GM18867 (cell line): ENCODE data around the gene FLT4.

Experiments
- ATAC-seq: cut with Tn5 transposase; IDR thresholded peaks from one replicate; pipeline ENCODE4 v1.9.1; 2021; ENCODE audit warnings: mild to moderate bottlenecking, moderate library complexity; ENCODE audit not compliant: unreplicated experiment

The FLT4 gene

GRCh38 chr5:180627386-180628120 lies 21.8 kb downstream of the FLT4 start:
- no peak for ATAC-seq

DNA sequence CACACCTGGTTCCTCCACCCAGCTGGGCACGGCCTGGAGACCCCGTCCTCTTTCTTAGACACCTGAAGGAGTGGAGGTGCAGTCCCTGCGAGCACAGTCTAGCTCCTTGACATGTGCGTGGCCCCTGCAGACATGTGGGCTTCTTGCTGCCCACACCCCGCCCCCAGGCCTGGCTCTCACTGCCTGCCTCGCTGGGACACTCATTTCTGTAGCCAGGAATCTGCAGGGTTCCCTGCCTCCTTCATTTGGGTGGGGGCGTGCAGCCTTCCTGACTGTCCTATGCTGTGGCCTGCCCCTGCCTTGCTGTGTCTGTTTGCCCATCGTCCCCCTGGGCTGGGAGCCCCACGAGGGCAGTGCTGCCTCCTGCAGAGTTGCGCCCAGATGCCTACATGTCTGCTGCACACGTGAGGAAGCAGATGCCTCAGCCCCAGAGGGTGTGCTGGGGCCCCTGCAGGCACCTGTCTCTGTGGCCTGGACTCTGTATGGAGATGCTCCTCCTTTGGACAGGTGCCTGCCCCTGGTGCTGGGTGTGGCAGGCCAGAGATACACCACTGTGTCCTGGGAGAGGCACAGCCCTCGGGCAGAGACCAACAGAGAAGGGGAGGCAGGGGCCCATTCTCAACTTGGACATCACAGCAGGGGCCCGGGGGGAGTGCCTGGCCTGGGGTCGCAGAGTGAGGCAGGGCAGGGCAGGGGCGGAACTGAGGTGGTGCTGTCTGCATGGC lies 22.6 kb downstream of the FLT4 start:
- ATAC-seq: no peak

- no peak for ATAC-seq
These were observed 23.4 kb downstream of the FLT4 start for GRCh38 chr5:180625791-180626660.

- ATAC-seq: no peak
These were observed 24.1 kb downstream of the FLT4 start for GRCh38 chr5:180625125-180625790.

DNA sequence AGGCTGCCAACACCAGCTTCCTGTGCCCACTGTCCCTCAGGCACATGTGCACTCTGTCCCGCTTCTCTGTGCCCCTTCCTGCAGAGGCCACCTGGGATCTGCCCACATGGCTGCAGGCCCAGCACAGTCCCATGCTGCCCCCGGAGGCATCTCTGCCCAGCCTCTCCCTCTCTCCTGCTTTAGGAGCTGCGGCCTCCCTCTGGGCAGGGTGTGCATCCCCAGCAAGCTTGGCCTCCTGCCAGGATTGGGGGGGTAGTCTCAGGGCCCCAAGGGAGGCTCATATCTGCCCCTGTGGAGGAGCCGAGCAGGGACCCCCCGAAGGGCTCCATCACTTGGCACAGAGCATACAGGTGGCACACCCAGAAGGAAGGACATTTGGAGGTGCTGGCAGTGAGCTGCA lies 24.8 kb downstream of the FLT4 start:
- ATAC-seq: no peak

DNA sequence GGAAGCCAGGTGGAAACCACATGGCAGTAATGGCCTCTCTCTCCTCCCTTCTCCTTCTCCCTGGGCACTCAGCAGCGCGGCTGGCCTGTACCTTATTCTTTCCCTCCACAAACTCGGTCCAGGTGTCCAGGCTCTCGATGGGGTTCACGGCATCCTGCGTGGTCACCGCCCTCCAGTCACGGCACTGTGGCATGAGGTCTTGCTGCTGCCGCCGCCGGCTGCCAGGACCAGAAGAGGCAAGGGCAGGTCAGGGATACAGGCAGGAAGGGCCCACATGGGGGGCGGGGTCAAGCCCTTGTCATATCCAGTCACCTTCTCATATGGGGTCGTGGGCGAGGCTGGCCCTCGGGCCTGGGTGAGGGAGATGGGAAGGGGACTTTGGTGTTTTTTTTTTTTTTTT lies 25.6 kb downstream of the FLT4 start:
- no peak for ATAC-seq

GRCh38 chr5:180623411-180623834 lies 26.0 kb downstream of the FLT4 start:
- ATAC-seq: no peak

GRCh38 chr5:180622910-180623309 lies 26.5 kb downstream of the FLT4 start:
- no peak for ATAC-seq

DNA sequence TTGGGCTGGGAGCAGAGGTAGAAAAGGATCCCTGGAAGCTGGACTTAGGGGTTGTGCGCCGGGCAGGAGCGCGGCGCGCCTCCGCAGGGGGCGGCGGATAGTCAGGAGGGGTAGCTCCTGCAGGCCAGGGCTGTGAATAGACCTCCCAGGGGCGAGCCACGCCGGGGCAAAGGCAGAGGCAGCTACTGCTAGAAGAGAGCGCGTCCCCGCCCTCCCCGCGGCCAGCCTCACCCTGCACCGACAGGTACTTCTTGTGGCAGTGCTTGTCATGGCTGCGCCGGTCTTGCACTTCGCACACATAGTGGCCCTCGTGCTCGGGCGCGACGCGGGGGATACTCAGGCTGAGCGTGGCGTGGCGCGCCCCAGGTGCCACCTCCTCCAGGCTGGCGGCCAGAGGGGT lies 28.1 kb downstream of the FLT4 start:
- no peak for ATAC-seq

- ATAC-seq: no peak
These were observed 29.4 kb downstream of the FLT4 start for GRCh38 chr5:180620014-180620413.

GRCh38 chr5:180619563-180619915 lies 29.9 kb downstream of the FLT4 start:
- ATAC-seq: no peak

DNA sequence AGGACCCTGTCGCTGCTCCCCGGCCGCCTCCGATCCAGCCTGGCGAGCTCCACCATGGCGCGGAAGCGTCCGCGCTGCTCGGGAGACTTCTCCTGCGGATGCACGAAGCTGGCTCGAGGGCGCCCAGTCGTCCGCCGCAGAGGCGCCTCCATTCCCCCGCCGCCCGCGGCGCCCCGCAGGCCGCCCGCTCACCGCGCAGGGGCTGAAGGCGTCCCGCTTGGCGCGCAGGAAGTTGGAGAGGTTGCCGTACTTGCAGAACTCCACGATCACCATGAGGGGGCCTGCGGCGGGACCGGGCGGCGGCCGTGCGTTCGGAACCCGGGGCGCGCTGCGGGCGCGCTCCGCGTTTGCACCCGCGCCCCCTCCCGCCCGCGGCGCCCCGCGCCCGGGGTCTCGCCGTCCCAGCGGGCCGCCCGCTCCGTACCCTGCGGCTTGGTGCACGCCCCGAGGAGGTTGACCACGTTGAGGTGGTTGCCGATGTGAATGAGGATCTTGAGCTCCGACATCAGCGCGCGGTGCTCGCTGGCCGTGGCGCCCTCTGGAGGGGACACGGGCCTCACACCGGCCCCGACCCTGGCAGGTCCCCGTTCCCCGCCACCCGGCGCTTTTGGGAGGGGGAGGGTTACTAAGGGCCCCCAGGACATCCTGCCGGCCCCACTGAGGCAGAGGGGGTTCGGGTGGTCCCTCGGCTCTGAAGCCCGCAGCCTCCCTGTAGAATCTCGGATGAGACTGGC lies 30.4 kb downstream of the FLT4 start:
- no peak for ATAC-seq

GRCh38 chr5:180618487-180618828 lies 30.9 kb downstream of the FLT4 start:
- no peak for ATAC-seq

DNA sequence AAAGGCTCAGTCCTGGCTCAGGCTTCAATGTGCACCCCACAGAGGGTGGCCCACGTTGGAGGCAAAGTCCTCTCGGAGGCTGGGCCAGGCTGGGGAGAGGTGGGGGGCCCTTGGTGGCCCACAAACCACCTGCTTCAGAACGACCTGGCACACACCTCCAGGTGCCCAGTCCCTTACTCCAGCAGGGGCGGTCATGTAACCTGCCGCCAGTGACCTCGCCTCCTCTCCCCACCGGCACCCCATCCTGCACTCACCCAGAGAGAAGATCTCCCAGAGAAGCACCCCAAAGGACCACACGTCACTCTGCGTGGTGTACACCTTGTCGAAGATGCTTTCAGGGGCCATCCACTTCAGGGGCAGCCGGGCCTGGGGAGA lies 35.6 kb downstream of the FLT4 start:
- no peak for ATAC-seq

DNA sequence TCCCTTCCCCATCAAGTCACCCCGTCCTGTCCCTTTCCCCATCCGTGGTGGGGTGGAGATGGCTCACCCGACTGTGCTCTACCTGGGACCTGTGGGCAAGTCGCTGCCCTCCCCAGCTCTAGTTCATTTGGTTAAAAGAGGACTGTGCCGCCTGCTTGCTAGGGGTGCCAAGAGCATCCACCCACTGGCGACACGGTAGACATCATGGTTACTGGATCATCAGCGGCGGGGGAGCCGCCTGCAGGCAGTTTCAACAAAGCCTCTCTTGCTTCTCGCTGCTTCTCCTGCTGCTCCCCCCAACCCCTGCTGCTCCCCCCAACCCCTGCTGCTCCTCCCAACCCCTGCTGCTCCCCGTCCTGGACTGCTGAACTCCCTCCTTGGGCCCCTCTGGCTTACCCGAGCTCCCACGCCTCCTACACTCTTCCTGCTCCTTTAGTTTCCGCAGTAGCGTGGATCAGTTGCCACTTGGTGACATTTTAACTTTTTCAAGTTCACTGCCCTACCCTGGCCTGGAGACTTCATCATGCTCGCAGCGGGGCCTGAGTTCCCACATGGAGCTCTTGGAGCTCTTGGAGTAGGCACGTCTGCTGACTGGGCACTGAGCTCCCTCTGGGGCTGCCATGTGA lies 36.1 kb downstream of the FLT4 start:
- no peak for ATAC-seq

GRCh38 chr5:180612683-180613082 lies 36.7 kb downstream of the FLT4 start:
- no peak for ATAC-seq

- no peak for ATAC-seq
These were observed 38.1 kb downstream of the FLT4 start for GRCh38 chr5:180611140-180611850.

DNA sequence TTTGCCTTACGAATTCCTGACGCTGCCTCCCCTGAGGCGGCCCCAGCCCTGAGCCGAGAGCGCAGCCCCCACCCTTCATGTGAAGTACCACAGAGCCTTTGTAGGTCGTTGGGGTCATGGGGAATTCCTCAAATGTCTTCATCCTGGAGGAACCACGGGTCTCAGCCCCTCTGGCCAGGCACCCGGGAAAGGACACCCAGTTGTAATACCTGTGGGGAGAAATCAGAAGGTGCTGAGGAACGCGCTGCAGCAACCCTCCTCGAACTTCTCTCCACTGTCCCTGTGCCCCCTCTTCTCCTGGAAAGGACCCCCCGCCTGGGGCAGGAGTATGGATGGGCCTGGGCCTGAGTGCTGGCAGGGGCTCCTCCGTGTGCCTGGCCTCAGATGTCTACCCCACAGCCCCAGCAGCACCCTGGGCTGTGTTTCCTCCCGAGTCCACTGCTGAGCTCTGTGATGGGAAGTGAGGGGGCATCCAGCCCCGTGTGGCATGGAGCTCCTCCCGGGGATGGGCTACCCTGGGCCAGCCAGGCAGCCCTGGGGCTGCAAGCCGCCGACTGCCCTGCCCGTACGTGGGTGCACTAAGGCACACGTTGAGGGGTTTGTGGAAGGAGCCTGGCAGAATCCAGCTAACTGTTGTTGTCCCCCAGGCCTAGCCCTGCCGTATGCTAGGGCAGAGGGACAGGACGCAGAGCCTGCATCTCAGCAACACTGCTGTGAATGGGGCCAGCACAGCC lies 39.4 kb downstream of the FLT4 start:
- no peak for ATAC-seq

GRCh38 chr5:180609386-180609785 lies 40.0 kb downstream of the FLT4 start:
- no peak for ATAC-seq
